H1 (cell line): ENCODE data around the gene LSM11. TPM values are rescaled to one million over a fixed set of nuclear protein-coding genes. Genes with fewer than 3 reads are reported as not detected.

ENCODE experiments used
- SAP30 ChIP-seq: fragments of 300-600 bp; sonication (generic); IDR thresholded peaks from 2 replicates; pipeline ENCODE4 v1.7.1; 2012; ENCODE audit warnings: low read length, moderate library complexity, mild to moderate bottlenecking, inconsistent platforms; ENCODE audit not compliant: insufficient read depth, insufficient replicate concordance
- SP1 ChIP-seq: IDR thresholded peaks from 2 replicates; pipeline ENCODE4 v1.6.1; 2011; ENCODE audit warnings: low read depth, low read length
- polyA plus RNA-seq, 7 experiments: library from polyadenylated mRNA; depleted of rRNA in 3 of 7; stranded (reverse) in 5 of 7; unstranded in 2 of 7; fragments of >200 nt in 5 of 7; fragments of 200-250 nt in 2 of 7; gene quantifications; 1 replicate in 5 of 7; 2 replicates in 1 of 7; 4 replicates in 1 of 7; pipeline versions ENCODE4 v1.2.1 to v1.2.3, GENCODE V29; 2011 to 2013; ENCODE audit warnings: missing spikeins in 2 of 7, mixed read lengths in 2 of 7
- total RNA-seq: library from RNA; stranded (reverse); fragmentation: NEBNext Ultra II Directional; extraction: Animal tissue kit (Norgen Biotek cat#: 25700); gene quantifications from 2 replicates; pipeline ENCODE4 v1.2.1, GENCODE V29; 2021

Gene LSM11
- total and polyA plus RNA-seq, 2 of the 8 experiments (the other 6 are each of a cell fraction or from before 2014, with no cell fraction given): 1.8 to 3.9 TPM

GRCh38 chr5:157729858-157730257 is 13.7 kb upstream of the LSM11 start (continued):
- TF ChIP-seq SAP30 (no peak), SP1 (no peak)
